Measurements from ENCODE around the gene CHKB. TPM values are rescaled to one million over a fixed set of nuclear protein-coding genes. Genes with fewer than 3 reads are reported as not detected.

Gene CHKB
- total and polyA plus RNA-seq, 2 of the 8 experiments (the other 6 are each of a cell fraction or from before 2014, with no cell fraction given): 27.9 to 42.2 TPM

- Histone ChIP-seq H3K18ac (ENCODE audit: extremely low read depth, low read length) (no peak overlapping the region), H4K8ac (ENCODE audit: extremely low read depth, insufficient read depth, low read length) (no peak overlapping the region), H3K4ac (replicated peaks; ENCODE audit: insufficient read length, low read depth, low read length) (no peak overlapping the region), H3K4me3 (ENCODE audit: extremely low read depth in 1 of 4, insufficient read depth in 2 of 4, low read depth in 3 of 4, low read length in 4 of 4) (no peak overlapping the region), H3K79me2 (ENCODE audit: control insufficient read depth in 1 of 2, insufficient read depth in 2 of 2, low read length in 2 of 2) (no peaks in the 10 kb centered on the region), H4K20me1 (replicated peaks in 1 of 2; ENCODE audit: control insufficient read depth in 1 of 2, insufficient read depth in 2 of 2, low read length in 2 of 2) (peaks cover 0 to 7% of the 10 kb centered on the region in 2 experiments), H3K27ac (ENCODE audit: low read depth, low read length) (no peak overlapping the region; the same call in 1 of the 2 replicates), H2BK20ac (ENCODE audit: low read length) (no peak overlapping the region), H4K5ac (ENCODE audit: insufficient read length, low read depth, low read length) (no peak overlapping the region), H2BK15ac (ENCODE audit: low read length) (no peak overlapping the region), H3K23ac (ENCODE audit: insufficient read length) (no peak overlapping the region), H2BK12ac (ENCODE audit: low read depth, low read length) (no peak overlapping the region), H3K23me2 (ENCODE audit: low read depth, low read length) (peaks cover 2% of the 10 kb centered on the region; the same call in 1 of the 2 replicates), H2BK5ac (ENCODE audit: low read depth, low read length) (no peak overlapping the region), H3K27me3 (replicated peaks in 1 of 4; ENCODE audit: control insufficient read depth in 3 of 4, extremely low read depth in 1 of 4, insufficient read depth in 3 of 4, low read length in 3 of 4) (peaks cover 0 to 4% (median 2%) of the 10 kb centered on the region in 4 experiments; a peak in 4 of 7 replicates), H2AK5ac (ENCODE audit: low read depth, low read length) (no peak overlapping the region), H2AFZ (ENCODE audit: low read length) (no peak overlapping the region), H3K9ac (replicated peaks in 1 of 4; ENCODE audit: extremely low read depth in 1 of 4, low read depth in 3 of 4, low read length in 3 of 4) (no peak overlapping the region), H2BK120ac (replicated peaks; ENCODE audit: low read depth, low read length) (no peak overlapping the region), H3K14ac (ENCODE audit: insufficient read length) (no peak overlapping the region), H3K56ac (replicated peaks; ENCODE audit: insufficient read length, low read depth, low read length) (no peak overlapping the region), H3K4me1 (replicated peaks in 1 of 4; ENCODE audit: control insufficient read depth in 3 of 4, insufficient read depth in 4 of 4, low read length in 3 of 4) (peaks cover 0 to 12% (median 7%) of the 10 kb centered on the region in 4 experiments; a peak in 6 of 7 replicates), H4K91ac (replicated peaks; ENCODE audit: insufficient read length, low read length) (peak overlapping the region; percentile 73), H3K79me1 (ENCODE audit: low read depth, low read length) (no peaks in the 10 kb centered on the region), H3K9me3 (ENCODE audit: insufficient read depth in 2 of 2, low read depth in 1 of 2, low read length in 1 of 2) (no peaks in the 10 kb centered on the region), H3K4me2 (ENCODE audit: insufficient read depth in 1 of 2, low read depth in 2 of 2, low read length in 2 of 2) (peak overlapping the region in 1 of 2 experiments; percentile 21; a peak in 1 of 4 replicates), H3K36me3 (ENCODE audit: control insufficient read depth in 2 of 4, insufficient read depth in 4 of 4, low read length in 3 of 4) (no peaks in the 10 kb centered on the region)
- ChIA-PET POLR2A (ENCODE audit: partially characterized antibody) (interaction anchor here (0.6 kb wide), 1 partner anchor 727 kb away, joined by 4 read pairs; no protein-coding TSS in a partner anchor), CTCF (ENCODE audit: partially characterized antibody) (interaction anchor here (1.0 to 15.7 kb wide), 15 partner anchors 9 to 125 kb away, joined by 3 to 281 read pairs (median 11); partner anchors contain the start of genes CPT1B, SCO2 and SYCE3)
- WGBS, 2 experiments (ENCODE audit: extremely low coverage in 1 of 2, insufficient coverage in 1 of 2, insufficient read length in 1 of 2, insufficient replicate concordance in 2 of 2, low coverage in 1 of 2, low lambda C conversion rate in 2 of 2, missing lambda C conversion rate in 1 of 2): 77% methylated on average over 18 of the region's 18 CpGs; no CpG with 5 or more reads in 1 of the 2 experiments
- FAIRE-seq (no peak), DNase-seq (ENCODE audit: low read depth in 1 of 2, low spot score in 2 of 2) (peak in 1 of 2 experiments; percentile 50)
- no peak for TF ChIP-seq USF2 (IDR thresholded peaks at IDR 0.05; ENCODE audit: low read length)
- no peak for TF ChIP-seq TAF7 (optimal IDR thresholded peaks at IDR 0.05; ENCODE audit: borderline replicate concordance, low read depth, low read length)
- no peak for TF ChIP-seq TCF12 (IDR thresholded peaks at IDR 0.05; ENCODE audit: low read depth, low read length)
- TF ChIP-seq NRF1 (IDR thresholded peaks at IDR 0.05; ENCODE audit: low read depth, low read length): no peak
- no peak for TF ChIP-seq HDAC6 (IDR thresholded peaks at IDR 0.05; ENCODE audit: low read depth, low read length)
- no peak for TF ChIP-seq MAFK (IDR thresholded peaks at IDR 0.05; ENCODE audit: low read depth, low read length)
- peak; percentile 34 to 38 (median 35); a peak in 3 of 4 replicates for TF ChIP-seq CTCF (IDR thresholded peaks at IDR 0.05; ENCODE audit: control extremely low read depth in 1 of 3, insufficient read depth in 1 of 3, low read depth in 1 of 3, low read length in 3 of 3)
- TF ChIP-seq TEAD4 (IDR thresholded peaks at IDR 0.05; ENCODE audit: low read depth, low read length): 0 out of 2 replicates have a peak, but pooled peaks have one; percentile 33
Measured at GRCh38 chr22:50621948-50622722, 39.5 kb upstream of the CHKB start.
